Neural crest cell (in vitro differentiated cells): ENCODE measurements around the gene TDRD15. TPM values are rescaled to one million over a fixed set of nuclear protein-coding genes. Genes with fewer than 3 reads are reported as not detected.

ENCODE experiments used
- DNase-seq: peaks from one replicate; pipeline ENCODE4 v3.0.0; 2021; ENCODE audit warnings: low read depth, mixed read lengths, low spot score
- H3K27ac Mint-ChIP-seq: one replicate; pipeline ENCODE4 v1.8.0; 2021; ENCODE audit warnings: mild to moderate bottlenecking, mixed read lengths; ENCODE audit not compliant: unreplicated experiment
- H3K27me3 Mint-ChIP-seq: 2 replicates; pipeline ENCODE4 v1.8.0; 2021; ENCODE audit warnings: low read depth, mild to moderate bottlenecking, mixed read lengths
- H3K36me3 Mint-ChIP-seq: 2 replicates; pipeline ENCODE4 v1.8.0; 2021; ENCODE audit warnings: low read depth, mild to moderate bottlenecking, mixed read lengths
- H3K4me1 Mint-ChIP-seq: 2 replicates; pipeline ENCODE4 v1.8.0; 2021; ENCODE audit warnings: mixed read lengths
- H3K4me3 Mint-ChIP-seq: one replicate; pipeline ENCODE4 v1.8.0; 2021; ENCODE audit warnings: mild to moderate bottlenecking, mixed read lengths
- H3K9me3 Mint-ChIP-seq: 2 replicates; pipeline ENCODE4 v1.8.0; 2021; ENCODE audit warnings: mixed read lengths
- total RNA-seq: library from RNA; stranded (reverse); gene quantifications from 2 replicates; pipeline ENCODE4 v1.2.1, GENCODE V29; 2021
- TF ChIP-seq, protein P1 (sequence below): fragments of 200-600 bp; sonication (generic); conservative IDR thresholded peaks from 2 replicates; pipeline ENCODE4 v1.5.0; 2021; ENCODE audit warnings: antibody characterized with exemption, mild to moderate bottlenecking

Gene TDRD15
- total RNA-seq, 1 donor from 2014 or later: not detected

DNA sequence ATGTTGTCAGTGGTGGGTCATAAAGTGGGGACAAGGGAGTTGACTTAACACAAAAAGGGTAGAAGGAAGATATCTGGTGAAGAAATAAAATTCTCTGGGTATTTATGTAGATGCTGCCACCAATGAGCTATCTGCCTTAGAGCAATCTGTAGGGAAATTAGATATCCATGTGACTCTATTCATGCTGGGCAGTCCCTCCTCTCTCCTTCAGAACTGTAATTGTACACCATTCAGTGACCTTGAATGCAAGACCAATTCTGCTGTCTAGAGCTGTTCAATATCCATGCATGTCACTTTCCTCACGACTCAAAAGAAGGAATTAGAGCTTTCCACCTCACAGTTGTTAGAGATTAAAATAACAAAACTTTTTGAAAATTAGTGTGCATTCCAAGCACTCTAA, 28.6 kb upstream of the TDRD15 start:
- H3K36me3 Mint-ChIP-seq: no peaks in the 10 kb centered on the region
- H3K27ac Mint-ChIP-seq: no peak overlapping the region

DNA sequence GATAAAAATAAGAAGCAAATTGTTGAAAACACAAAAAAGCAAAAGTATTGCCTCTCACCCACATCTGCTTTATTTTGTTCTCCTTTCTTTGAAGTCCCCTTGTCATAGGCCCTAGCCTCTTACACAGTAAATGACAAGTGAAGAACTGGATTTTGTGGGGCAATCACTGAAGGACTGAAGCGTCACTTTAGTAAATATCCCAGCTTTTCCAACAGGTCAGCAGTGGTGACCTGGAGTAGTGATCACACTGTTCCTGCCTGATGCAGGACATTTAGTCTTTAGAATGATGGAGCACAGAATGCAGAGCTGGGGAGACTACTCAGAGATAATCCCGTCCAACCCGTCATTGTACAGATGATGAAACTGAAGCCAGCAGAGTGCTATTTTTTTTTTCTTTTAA, 28.1 kb upstream of the TDRD15 start:
- Mint-ChIP-seq H3K36me3 (no peaks in the 10 kb centered on the region), H3K4me1 (peaks cover 12% of the 10 kb centered on the region), H3K9me3 (peaks cover 3% of the 10 kb centered on the region), H3K27me3 (peaks cover 2% of the 10 kb centered on the region), H3K27ac (no peak overlapping the region), H3K4me3 (no peak overlapping the region)
- TF ChIP-seq, protein P1, sequence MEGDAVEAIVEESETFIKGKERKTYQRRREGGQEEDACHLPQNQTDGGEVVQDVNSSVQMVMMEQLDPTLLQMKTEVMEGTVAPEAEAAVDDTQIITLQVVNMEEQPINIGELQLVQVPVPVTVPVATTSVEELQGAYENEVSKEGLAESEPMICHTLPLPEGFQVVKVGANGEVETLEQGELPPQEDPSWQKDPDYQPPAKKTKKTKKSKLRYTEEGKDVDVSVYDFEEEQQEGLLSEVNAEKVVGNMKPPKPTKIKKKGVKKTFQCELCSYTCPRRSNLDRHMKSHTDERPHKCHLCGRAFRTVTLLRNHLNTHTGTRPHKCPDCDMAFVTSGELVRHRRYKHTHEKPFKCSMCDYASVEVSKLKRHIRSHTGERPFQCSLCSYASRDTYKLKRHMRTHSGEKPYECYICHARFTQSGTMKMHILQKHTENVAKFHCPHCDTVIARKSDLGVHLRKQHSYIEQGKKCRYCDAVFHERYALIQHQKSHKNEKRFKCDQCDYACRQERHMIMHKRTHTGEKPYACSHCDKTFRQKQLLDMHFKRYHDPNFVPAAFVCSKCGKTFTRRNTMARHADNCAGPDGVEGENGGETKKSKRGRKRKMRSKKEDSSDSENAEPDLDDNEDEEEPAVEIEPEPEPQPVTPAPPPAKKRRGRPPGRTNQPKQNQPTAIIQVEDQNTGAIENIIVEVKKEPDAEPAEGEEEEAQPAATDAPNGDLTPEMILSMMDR: no peak
- DNase-seq: no peak

More for the DNA sequence above, 28.6 kb upstream of the TDRD15 start:
- peaks cover 2% of the 10 kb centered on the region for H3K27me3 Mint-ChIP-seq
- TF ChIP-seq, protein P1: no peak
- DNase-seq: no peak
- H3K4me3 Mint-ChIP-seq: no peak overlapping the region
- peaks cover 3% of the 10 kb centered on the region for H3K9me3 Mint-ChIP-seq
- peaks cover 12% of the 10 kb centered on the region for H3K4me1 Mint-ChIP-seq

DNA sequence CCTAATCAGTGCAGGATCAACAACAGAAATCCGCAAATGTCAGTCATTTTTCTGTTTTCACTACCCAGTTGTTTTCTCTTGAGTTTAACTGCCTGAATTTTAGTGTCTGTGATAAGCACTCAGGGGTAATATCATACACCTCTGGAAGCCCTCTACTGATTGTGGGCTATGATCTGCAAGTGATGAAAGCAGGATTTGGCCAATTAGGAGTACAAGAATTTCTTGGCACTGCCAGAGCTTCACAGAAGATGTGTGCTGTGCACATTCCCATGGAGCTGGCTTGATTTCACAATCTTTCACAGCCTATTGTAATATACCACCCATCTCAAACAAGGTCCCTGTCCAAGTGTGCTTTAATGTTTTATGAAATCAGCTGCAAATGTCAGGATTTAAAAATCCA, 27.3 kb upstream of the TDRD15 start:
- peaks cover 12% of the 10 kb centered on the region for H3K4me1 Mint-ChIP-seq
- no peaks in the 10 kb centered on the region for H3K36me3 Mint-ChIP-seq
- no peak overlapping the region for H3K4me3 Mint-ChIP-seq
- no peak for DNase-seq
- H3K27ac Mint-ChIP-seq: no peak overlapping the region
- peaks cover 2% of the 10 kb centered on the region for H3K27me3 Mint-ChIP-seq
- peaks cover 3% of the 10 kb centered on the region for H3K9me3 Mint-ChIP-seq
- TF ChIP-seq, protein P1: no peak

DNA sequence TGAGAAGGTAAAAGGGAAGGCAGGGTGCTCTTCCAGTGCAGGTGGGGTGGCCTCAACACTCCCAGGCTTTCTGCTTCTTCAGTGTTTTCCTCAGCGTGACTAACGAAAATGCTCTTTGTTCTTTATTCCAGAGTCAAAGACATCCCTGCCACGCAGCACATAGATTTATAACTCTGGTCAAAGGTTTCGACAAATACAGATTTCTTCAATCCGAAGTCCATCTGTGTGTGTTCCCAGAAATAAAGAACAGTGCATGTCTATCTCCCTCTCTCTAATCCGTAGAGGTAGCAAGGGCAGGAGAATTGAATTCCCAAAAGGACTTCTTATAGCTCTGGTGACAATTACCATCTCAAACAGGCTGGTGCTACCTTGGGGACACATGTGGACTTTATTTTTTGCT, 26.4 kb upstream of the TDRD15 start:
- Mint-ChIP-seq H3K27ac (no peak overlapping the region), H3K9me3 (peaks cover 3% of the 10 kb centered on the region), H3K4me3 (no peak overlapping the region), H3K36me3 (no peaks in the 10 kb centered on the region), H3K4me1 (peaks cover 12% of the 10 kb centered on the region), H3K27me3 (peaks cover 2% of the 10 kb centered on the region)
- DNase-seq: no peak
- TF ChIP-seq, protein P1: no peak

DNA sequence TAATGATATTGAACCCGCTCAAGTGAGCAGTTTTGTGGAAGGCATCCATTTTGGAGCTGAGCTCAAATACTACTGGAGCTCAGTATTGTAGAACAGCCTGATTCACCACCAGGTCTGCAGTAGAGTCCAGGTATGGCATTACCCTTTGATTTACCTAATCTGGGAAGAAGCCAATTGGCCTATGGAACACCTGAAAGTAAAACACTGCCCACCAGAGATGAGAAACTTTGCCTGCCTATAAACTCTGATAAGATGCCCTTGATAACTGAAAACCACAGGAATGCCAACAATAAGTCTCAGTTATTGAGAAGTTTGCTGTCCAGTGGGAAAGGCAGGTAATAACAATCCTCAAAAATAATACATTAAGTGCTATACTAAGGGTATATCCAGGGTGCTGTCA, 25.5 kb upstream of the TDRD15 start:
- TF ChIP-seq, protein P1: no peak
- H3K4me1 Mint-ChIP-seq: peaks cover 12% of the 10 kb centered on the region
- H3K27ac Mint-ChIP-seq: no peak overlapping the region
- no peak for DNase-seq
- H3K36me3 Mint-ChIP-seq: no peaks in the 10 kb centered on the region
- no peak overlapping the region for H3K4me3 Mint-ChIP-seq
- no peaks in the 10 kb centered on the region for H3K27me3 Mint-ChIP-seq
- peaks cover 3% of the 10 kb centered on the region for H3K9me3 Mint-ChIP-seq
